CD14-positive monocyte (primary cell): Measurements from ENCODE around the gene AGGF1. TPM values are rescaled to one million over a fixed set of nuclear protein-coding genes. Genes with fewer than 3 reads are reported as not detected.

ENCODE experiments used
- DNase-seq, 3 donors: peaks; one replicate each; pipeline ENCODE4 v3.0.0-alpha.2; 2011 to 2022
- H2AFZ ChIP-seq: 2 replicates; pipeline ENCODE4 v1.6.0; 2012; ENCODE audit warnings: mild to moderate bottlenecking, low read depth, low read length, inconsistent platforms; ENCODE audit not compliant: insufficient read depth, poor library complexity, severe bottlenecking
- H3K27ac ChIP-seq, 2 donors: 1 replicate in 1 of 2; 2 replicates in 1 of 2; pipeline ENCODE4 v1.5.1; 2012 to 2013; ENCODE audit warnings: low read length in 2 of 2, control low read depth in 1 of 2, inconsistent platforms in 1 of 2, low read depth in 1 of 2, mild to moderate bottlenecking in 1 of 2
- H3K27me3 ChIP-seq, 2 donors: one replicate each; pipeline versions ENCODE4 v1.6.0 to v1.6.1; 2011 to 2013; ENCODE audit warnings: low read length in 2 of 2; ENCODE audit not compliant: control insufficient read depth in 2 of 2, insufficient read depth in 2 of 2
- H3K36me3 ChIP-seq, 2 donors: replicated peaks in 1 of 2; 1 replicate in 1 of 2; 2 replicates in 1 of 2; pipeline versions ENCODE4 v1.5.1 to v1.6.1; 2012 to 2013; ENCODE audit warnings: low read length in 2 of 2, control low read depth in 1 of 2, inconsistent platforms in 1 of 2, mild to moderate bottlenecking in 1 of 2; ENCODE audit not compliant: insufficient read depth in 2 of 2, control insufficient read depth in 1 of 2
- H3K4me1 ChIP-seq, 2 donors: 1 replicate in 1 of 2; 2 replicates in 1 of 2; pipeline versions ENCODE4 v1.5.1 to v1.6.1; 2012 to 2013; ENCODE audit warnings: low read length in 2 of 2, control low read depth in 1 of 2, inconsistent platforms in 1 of 2, mild to moderate bottlenecking in 1 of 2, moderate library complexity in 1 of 2; ENCODE audit not compliant: insufficient read depth in 2 of 2, control insufficient read depth in 1 of 2
- H3K4me2 ChIP-seq: replicated peaks from 2 replicates; pipeline ENCODE3; 2012; ENCODE audit warnings: low read length, moderate library complexity, mild to moderate bottlenecking; ENCODE audit not compliant: poor library complexity, severe bottlenecking; ENCODE audit errors: extremely low read depth
- H3K4me3 ChIP-seq, 3 experiments: fragments of 200-600 bp in 1 of 3; sonication (generic) in 1 of 3; replicated peaks in 1 of 3; 1 replicate in 2 of 3; 2 replicates in 1 of 3; pipeline ENCODE4 v1.5.1; 2011 to 2013; ENCODE audit warnings: low read length in 3 of 3, mild to moderate bottlenecking in 3 of 3, control low read depth in 2 of 3, low read depth in 2 of 3, inconsistent platforms in 1 of 3, moderate library complexity in 1 of 3
- H3K79me2 ChIP-seq: 2 replicates; pipeline ENCODE4 v1.6.0; 2012; ENCODE audit warnings: mild to moderate bottlenecking, control low read depth, inconsistent platforms, low read length, moderate library complexity; ENCODE audit not compliant: insufficient read depth
- H3K9ac ChIP-seq: 2 replicates; pipeline ENCODE4 v1.6.0; 2017; ENCODE audit warnings: low read length, mild to moderate bottlenecking; ENCODE audit not compliant: insufficient read depth, poor library complexity, severe bottlenecking
- H3K9me3 ChIP-seq, 2 donors: replicated peaks in 1 of 2; 1 replicate in 1 of 2; 2 replicates in 1 of 2; pipeline versions ENCODE4 v1.5.1 to v1.6.1; 2012 to 2013; ENCODE audit warnings: low read length in 2 of 2, control low read depth in 1 of 2; ENCODE audit not compliant: control insufficient read depth in 1 of 2, insufficient read depth in 1 of 2
- H4K20me1 ChIP-seq: 2 replicates; pipeline ENCODE4 v1.6.0; 2012; ENCODE audit warnings: mild to moderate bottlenecking, low read length, control low read depth, moderate library complexity; ENCODE audit not compliant: insufficient read depth
- H3K27ac Mint-ChIP-seq, 7 donors: one replicate each; pipeline ENCODE4 v1.8.0; 2020; ENCODE audit warnings: mild to moderate bottlenecking in 7 of 7, mixed read lengths in 7 of 7, moderate library complexity in 6 of 7, inconsistent platforms in 2 of 7
- H3K27me3 Mint-ChIP-seq, 3 donors: one replicate each; pipeline ENCODE4 v1.8.0; 2021 to 2022; ENCODE audit warnings: low read depth in 3 of 3, mild to moderate bottlenecking in 3 of 3, mixed read lengths in 3 of 3, moderate library complexity in 3 of 3, inconsistent platforms in 1 of 3
- H3K36me3 Mint-ChIP-seq, 2 donors: one replicate each; pipeline ENCODE4 v1.8.0; 2020; ENCODE audit warnings: mixed read lengths in 2 of 2, inconsistent platforms in 1 of 2, mild to moderate bottlenecking in 1 of 2
- H3K4me1 Mint-ChIP-seq: one replicate; pipeline ENCODE4 v1.8.0; 2020; ENCODE audit warnings: mild to moderate bottlenecking, mixed read lengths
- H3K4me3 Mint-ChIP-seq, 2 donors: one replicate each; pipeline ENCODE4 v1.8.0; 2020; ENCODE audit warnings: mild to moderate bottlenecking in 2 of 2, mixed read lengths in 2 of 2, moderate library complexity in 1 of 2
- H3K9me3 Mint-ChIP-seq, 7 donors: one replicate each; pipeline ENCODE4 v1.8.0; 2020 to 2022; ENCODE audit warnings: mixed read lengths in 7 of 7, mild to moderate bottlenecking in 6 of 7, moderate library complexity in 6 of 7, inconsistent platforms in 2 of 7
- CTCF ChIP-seq: fragments of 200-600 bp; IDR thresholded peaks from one replicate; pipeline ENCODE4 v1.8.0; 2022; ENCODE audit warnings: antibody characterized with exemption, mild to moderate bottlenecking
- WGBS: methylation state at CpG from one replicate; pipeline ENCODE4 v1.1.5; 2013; ENCODE audit warnings: missing lambda C conversion rate; ENCODE audit not compliant: insufficient coverage; 5-methylcytosine and 5-hydroxymethylcytosine counted together
- intact Hi-C, 2 donors: fragments of 100-400 bp; cut with micrococcal nuclease; formaldehyde crosslinking; loops; one replicate each; pipeline versions ENCODE4 v1.15.0 to v1.15.1; 2023
- polyA plus RNA-seq, 3 donors: library from polyadenylated mRNA; depleted of rRNA in 1 of 3; unstranded in 2 of 3; stranded (reverse) in 1 of 3; fragments of 300-500 nt in 2 of 3; fragments of >200 nt in 1 of 3; fragmentation: Illumina TruSeq in 2 of 3; gene quantifications; 1 replicate in 2 of 3; 2 replicates in 1 of 3; pipeline ENCODE4 v1.2.3, GENCODE V29; 2012 to 2021

The AGGF1 gene
- polyA plus RNA-seq, 3 donors = 8.0 to 21.9 (median 13.0) TPM

GRCh38 chr5:77095189-77095588, 65.0 kb downstream of the AGGF1 start:
- intact Hi-C loops = no loop called here
- Mint-ChIP-seq H3K9me3 (peaks cover 0 to 2% (median 0%) of the 10 kb centered on the region in 7 donors), H3K36me3 (peaks cover 0 to 5% of the 10 kb centered on the region in 2 donors), H3K4me1 (no peaks in the 10 kb centered on the region), H3K27me3 (peaks cover 0 to 3% (median 0%) of the 10 kb centered on the region in 3 donors), H3K27ac (no peak overlapping the region), H3K4me3 (no peak overlapping the region)
- no peaks in the 10 kb centered on the region for H3K4me1 ChIP-seq
- H3K79me2 ChIP-seq = no peaks in the 10 kb centered on the region
- no peaks in the 10 kb centered on the region for H3K9me3 ChIP-seq
- H3K9ac ChIP-seq = no peak overlapping the region
- H3K4me3 ChIP-seq = no peak overlapping the region
- no peak overlapping the region for H3K27ac ChIP-seq
- no peaks in the 10 kb centered on the region for H3K27me3 ChIP-seq
- no peak for DNase-seq
- H4K20me1 ChIP-seq = no peaks in the 10 kb centered on the region
- no peaks in the 10 kb centered on the region for H3K36me3 ChIP-seq
- no peak for TF ChIP-seq CTCF
- H2AFZ ChIP-seq = no peak overlapping the region
- H3K4me2 ChIP-seq = no peak overlapping the region
- 97% methylated on average over 3 of the region's 4 CpGs for WGBS

GRCh38 chr5:77101298-77101697, 71.1 kb downstream of the AGGF1 start:
- H3K27ac ChIP-seq = no peak overlapping the region
- H4K20me1 ChIP-seq = no peaks in the 10 kb centered on the region
- DNase-seq = no peak
- no peak overlapping the region for H3K4me3 ChIP-seq
- WGBS = 100% methylated on average over 3 of the region's 4 CpGs
- no peak for TF ChIP-seq CTCF
- H3K4me2 ChIP-seq = no peak overlapping the region
- Mint-ChIP-seq H3K36me3 (no peaks in the 10 kb centered on the region), H3K4me1 (no peaks in the 10 kb centered on the region), H3K27me3 (peaks cover 0 to 3% (median 2%) of the 10 kb centered on the region in 3 donors), H3K9me3 (no peaks in the 10 kb centered on the region), H3K27ac (peak overlapping the region in 1 of 7 donors; percentile 46), H3K4me3 (no peak overlapping the region)
- H3K27me3 ChIP-seq = no peaks in the 10 kb centered on the region
- H3K9ac ChIP-seq = no peak overlapping the region
- H2AFZ ChIP-seq = no peak overlapping the region
- H3K9me3 ChIP-seq = no peaks in the 10 kb centered on the region
- intact Hi-C loops = no loop called here
- H3K79me2 ChIP-seq = no peaks in the 10 kb centered on the region
- H3K4me1 ChIP-seq = no peaks in the 10 kb centered on the region
- H3K36me3 ChIP-seq = no peaks in the 10 kb centered on the region
